GM12891 (cell line): ENCODE results near the gene TIGAR.
A peak's percentile ranks its signal among the peaks of the same experiment; 100 is the strongest.

Experiments used
- DNase-seq: peaks from one replicate; pipeline ENCODE4 v3.0.0; 2011; ENCODE audit warnings: low spot score; ENCODE audit not compliant: insufficient read length
- FAIRE-seq: peaks from 2 replicates; lab custom pipeline; 2011; peaks lifted over from hg19 to GRCh38; lab: Jason Lieb, UNC
- PAX5 ChIP-seq: IDR thresholded peaks from 2 replicates; pipeline ENCODE4 v1.6.1; 2011; ENCODE audit warnings: low read length, moderate library complexity, mild to moderate bottlenecking; ENCODE audit not compliant: insufficient read depth, severe bottlenecking
- POLR2A ChIP-seq: IDR thresholded peaks from 2 replicates; pipeline ENCODE4 v1.6.1; 2011; ENCODE audit warnings: low read depth, low read length, control low read depth
- POLR2AphosphoS5 ChIP-seq: IDR thresholded peaks from 2 replicates; pipeline ENCODE4 v1.6.1; 2011; ENCODE audit warnings: low read depth, low read length, control low read depth
- POU2F2 ChIP-seq: IDR thresholded peaks from 2 replicates; pipeline ENCODE4 v1.6.1; 2011; ENCODE audit warnings: low read depth, mild to moderate bottlenecking, control low read depth, low read length, moderate library complexity
- SPI1 ChIP-seq: IDR thresholded peaks from 2 replicates; pipeline ENCODE4 v1.6.1; 2011; ENCODE audit warnings: low read depth, low read length, control low read depth
- TAF1 ChIP-seq: IDR thresholded peaks from 2 replicates; pipeline ENCODE4 v1.6.1; 2011; ENCODE audit warnings: low read depth, low read length, control low read depth

Gene TIGAR

DNA sequence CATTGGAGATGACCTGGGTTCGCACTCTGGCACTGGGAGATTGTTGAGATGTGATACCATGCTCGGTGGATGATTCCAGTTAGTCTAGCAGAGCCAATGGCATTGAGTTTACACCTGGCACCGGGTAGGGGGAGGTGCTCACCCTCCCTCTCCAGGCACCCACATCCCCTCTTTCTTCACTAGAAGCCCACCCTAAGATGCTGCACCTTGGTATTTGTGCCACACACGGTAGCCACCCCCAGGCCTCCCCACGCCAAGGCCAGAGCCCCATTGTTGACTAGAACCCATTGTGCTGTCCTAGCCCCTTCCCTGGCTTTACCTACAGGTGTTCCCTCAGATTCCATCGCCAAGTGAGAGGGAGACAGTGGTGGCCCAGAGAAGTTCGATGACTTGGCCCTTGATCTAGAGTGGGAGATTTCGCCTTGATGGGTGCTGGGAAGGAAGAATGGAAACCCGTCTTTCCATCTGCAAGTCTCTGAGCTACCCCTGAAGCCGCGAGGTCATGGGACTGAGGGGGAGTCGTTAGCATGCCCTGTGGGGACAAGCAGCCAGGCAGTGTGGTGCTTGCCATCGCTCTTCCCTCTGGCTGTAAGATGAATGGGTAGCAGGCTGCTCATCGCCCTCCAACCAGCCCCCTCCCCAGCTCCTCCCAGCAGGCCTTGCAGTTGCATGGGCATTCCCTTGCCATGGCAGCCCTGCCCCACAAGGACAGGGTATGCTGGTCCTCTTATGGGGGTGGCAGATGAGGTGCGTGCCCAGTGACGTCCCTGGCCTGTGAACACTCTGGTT, 38.7 kb upstream of the TIGAR start:
- TF ChIP-seq POU2F2 (no peak), POLR2AphosphoS5 (0 out of 2 replicates have a peak, but pooled peaks have one; percentile 25)
- no peak for DNase-seq
- FAIRE-seq, result no peak

DNA sequence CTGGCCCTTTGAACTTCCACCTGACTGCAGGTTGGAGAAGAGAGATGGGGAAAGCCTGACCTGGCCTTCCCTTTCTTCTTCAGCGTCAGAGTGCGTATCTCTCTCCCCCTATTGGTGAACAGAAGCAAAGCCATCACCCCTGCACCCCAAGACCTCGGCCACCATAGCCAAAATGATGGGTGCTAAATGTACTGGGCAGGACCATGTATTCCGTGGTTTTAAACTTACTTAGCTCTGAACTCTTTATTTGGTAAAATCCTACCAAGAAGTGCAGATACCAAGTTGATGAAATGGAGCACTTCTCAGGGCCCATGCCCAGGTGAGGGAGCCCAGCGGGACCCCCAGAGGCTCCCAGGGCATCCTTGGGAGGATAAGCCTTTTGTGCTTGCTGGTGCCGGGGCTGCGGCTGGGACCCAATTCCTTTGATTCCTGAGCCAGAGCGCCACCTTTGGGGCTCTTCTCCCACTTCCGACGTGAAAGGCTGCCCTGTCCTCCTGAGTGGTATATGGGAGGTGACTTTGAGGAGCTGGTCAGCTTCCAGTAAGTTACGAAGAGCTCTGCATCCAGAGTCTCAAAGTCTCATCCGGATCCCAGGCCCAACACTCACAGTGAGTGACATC, 38.0 kb upstream of the TIGAR start:
- DNase-seq (no peak), FAIRE-seq (no peak)
- TF ChIP-seq SPI1 (no peak), POU2F2 (no peak), POLR2A (no peak), POLR2AphosphoS5 (no peak; the same call in 1 of the 2 replicates), PAX5 (no peak), TAF1 (no peak)

DNA sequence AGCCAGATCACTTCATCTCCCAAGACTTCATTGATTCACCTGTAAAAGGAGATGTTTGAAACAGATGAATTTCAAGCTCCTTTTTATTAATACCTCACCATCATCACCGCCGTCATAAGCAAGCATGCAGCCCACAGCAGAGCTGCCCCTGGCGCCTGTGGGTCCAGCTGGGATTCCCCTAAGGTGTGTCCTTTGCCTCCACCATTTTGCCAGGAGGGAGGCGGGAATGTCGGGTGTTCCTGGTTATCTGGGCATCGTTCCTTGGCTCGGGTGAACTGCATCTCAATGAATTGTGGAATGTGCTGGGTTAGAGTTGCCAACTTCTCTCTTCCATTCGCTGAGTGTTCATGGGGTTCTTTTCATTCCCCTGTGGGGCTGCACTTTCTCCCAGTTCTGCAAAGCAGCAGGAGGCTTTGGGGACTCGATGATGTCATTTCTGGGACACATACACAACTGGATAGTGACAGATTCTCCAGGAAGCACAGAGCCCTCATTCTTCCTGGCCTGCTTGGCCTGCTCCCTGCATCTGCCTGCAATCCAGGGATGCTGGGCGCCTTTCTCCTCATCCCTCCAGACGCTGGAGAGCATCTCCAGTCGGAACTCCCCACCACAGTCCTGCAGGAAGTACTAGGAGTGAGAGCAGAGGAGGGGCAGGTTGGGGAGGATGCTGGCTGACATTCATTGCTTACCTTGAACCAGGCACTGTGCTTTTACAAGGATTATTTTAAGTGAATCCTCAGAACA, 37.3 kb upstream of the TIGAR start:
- TF ChIP-seq POLR2AphosphoS5 (no peak), PAX5 (no peak), TAF1 (no peak), POLR2A (no peak), SPI1 (no peak), POU2F2 (no peak)

DNA sequence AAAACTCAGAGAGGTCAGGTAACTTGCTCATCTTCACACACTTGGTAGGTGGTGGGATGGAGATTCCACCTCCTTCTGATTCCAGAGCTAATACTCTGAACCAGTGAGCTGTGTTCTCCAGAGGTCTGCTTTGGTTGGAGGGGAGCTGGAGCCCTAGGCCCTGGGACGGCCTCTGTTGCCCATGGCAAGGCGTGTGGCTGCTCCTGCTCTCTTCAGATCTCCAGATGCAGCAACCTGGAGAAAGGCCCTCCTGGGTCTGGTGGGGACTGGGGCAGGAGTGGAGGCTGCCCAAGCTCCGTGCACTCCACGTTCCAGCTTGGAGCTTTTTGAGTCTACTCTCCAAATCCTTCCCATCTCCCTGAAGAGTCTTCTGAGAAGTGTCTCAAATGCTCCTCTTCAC, 36.7 kb upstream of the TIGAR start:
- TF ChIP-seq SPI1, result no peak
- no peak for TF ChIP-seq POU2F2
- TF ChIP-seq TAF1, result no peak
- no peak for TF ChIP-seq PAX5
- no peak for TF ChIP-seq POLR2AphosphoS5
- no peak for TF ChIP-seq POLR2A
- DNase-seq, result no peak
- FAIRE-seq, result no peak

More for the DNA sequence above, 37.3 kb upstream of the TIGAR start:
- no peak for FAIRE-seq
- DNase-seq, result no peak

DNA sequence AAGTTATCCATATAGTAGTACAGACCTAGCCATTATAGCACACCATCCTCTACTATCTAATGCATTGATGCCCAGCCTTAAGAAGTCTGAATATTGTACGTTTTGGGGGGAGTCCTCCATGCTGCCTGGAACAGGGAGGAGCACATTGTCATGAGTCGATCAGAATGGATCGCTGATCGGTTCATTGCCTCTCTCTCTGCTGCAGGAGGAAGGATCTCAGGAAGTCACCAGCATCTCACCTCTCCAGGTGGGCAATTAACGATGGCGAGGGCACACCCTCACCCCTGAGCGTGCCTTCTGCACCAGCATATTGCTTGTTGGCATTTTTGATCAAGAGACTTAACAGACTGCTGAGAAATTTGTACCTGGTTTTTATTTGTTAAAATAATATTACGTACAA, 35.9 kb upstream of the TIGAR start:
- no peak for DNase-seq
- FAIRE-seq, result no peak
- TF ChIP-seq POU2F2, result no peak
- no peak for TF ChIP-seq SPI1
- no peak; the same call in 1 of the 2 replicates for TF ChIP-seq POLR2AphosphoS5
- no peak for TF ChIP-seq TAF1
- TF ChIP-seq PAX5, result no peak
- no peak; the same call in 1 of the 2 replicates for TF ChIP-seq POLR2A

DNA sequence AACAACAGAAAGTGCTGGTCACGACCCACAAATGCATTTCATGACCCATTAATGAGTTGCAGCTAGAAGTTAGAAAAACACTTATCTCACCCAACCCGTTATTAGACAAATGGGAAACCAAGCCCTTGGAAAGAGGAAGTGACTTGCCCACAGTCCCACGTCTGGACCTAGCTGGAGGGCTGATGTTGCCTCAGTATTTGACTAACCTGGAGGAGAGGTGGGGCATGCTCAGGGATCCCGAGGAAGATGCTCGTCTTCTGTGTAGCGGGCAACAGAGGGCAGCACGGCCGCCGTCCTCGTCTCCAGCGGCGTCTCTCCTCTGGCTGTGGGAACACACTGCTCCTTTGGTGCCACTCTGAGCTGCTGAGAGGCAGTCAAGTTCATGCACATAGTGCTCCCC, 34.8 kb upstream of the TIGAR start:
- FAIRE-seq, result no peak
- TF ChIP-seq SPI1 (peak; percentile 92), POLR2A (no peak), TAF1 (no peak)

DNA sequence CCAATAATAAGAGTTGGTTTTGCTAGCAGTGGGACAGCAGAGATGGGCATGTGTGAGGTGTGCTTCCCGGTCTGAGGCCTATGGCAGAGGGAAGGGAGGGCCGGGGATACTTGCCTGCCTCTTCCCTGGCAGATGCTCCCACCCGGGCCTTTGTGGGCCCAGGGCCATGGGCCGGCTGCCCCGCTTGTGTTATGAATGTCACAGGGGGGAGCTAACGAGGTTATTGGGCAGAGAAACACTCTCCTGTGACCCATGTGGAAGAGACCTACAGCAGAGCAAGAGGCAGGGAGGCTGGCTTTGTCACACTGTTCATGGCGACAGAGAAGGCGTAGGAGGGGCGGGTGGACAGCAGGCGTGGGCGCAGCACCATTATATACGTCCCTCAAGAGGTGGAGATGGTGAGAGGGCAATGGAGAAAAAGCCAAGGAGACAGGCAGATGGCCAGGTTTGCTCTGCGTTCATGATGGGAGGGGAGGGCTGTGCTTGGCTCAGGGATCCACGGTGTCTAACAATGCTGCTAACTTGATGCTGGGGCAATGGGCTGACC, 34.2 kb upstream of the TIGAR start:
- FAIRE-seq (no peak), DNase-seq (no peak)
- TF ChIP-seq POLR2A, result no peak; the same call in 1 of the 2 replicates
- peak; percentile 68 for TF ChIP-seq POLR2AphosphoS5
- TF ChIP-seq PAX5, result no peak
- 0 out of 2 replicates have a peak, but pooled peaks have one; percentile 28 for TF ChIP-seq POU2F2
- TF ChIP-seq TAF1, result no peak
- no peak for TF ChIP-seq SPI1

More for the DNA sequence above, 34.8 kb upstream of the TIGAR start:
- no peak for DNase-seq

DNA sequence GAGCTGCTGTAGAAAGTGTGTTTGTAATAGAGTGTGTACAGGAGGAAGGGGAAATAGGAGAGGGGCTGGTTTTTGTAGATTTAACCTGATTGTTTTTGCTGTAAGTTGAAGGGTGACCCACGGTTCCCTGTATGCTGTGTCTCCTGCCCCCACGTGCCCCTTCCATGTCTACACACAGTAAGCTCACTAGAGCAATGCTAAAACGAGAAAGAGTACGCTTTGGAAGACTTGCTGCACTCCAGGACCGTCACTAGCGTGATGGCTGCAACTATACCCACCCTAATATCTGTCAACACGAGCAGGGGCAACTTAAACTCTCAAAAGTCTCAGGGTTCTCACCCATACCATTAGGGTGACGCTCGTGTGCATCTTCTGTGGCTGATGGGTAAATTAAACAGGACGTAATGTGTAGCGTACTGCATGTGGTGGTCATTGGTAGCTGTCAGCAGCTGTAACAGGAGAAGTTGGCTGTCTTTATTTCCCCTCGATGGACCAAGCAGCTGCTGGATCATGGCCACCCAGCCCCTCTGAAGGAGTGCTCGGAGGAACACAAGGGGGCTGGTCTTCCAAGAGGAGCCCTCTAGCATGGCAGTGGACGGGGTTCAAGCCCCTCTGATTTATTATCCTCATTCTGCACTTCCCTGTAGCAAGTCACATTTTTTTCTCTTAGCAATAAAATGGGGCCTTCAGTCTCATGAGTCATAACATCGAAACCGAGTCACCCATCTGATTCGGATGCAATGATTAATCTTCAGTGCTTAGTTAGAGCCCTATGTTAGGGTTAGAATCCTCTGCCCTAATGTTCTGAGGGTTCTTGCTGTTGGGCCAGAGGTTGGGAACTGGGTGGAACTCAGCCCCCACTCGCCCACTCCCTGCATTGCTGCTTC, 33.4 kb upstream of the TIGAR start:
- peak; percentile 43 for FAIRE-seq

More for the DNA sequence above, 33.4 kb upstream of the TIGAR start:
- no peak for DNase-seq
- TF ChIP-seq POLR2AphosphoS5, result no peak
- TF ChIP-seq POU2F2, result no peak
- no peak for TF ChIP-seq TAF1
